HepG2 (cell line): ENCODE measurements around the gene ARAP1. TPM values are rescaled to one million over a fixed set of nuclear protein-coding genes. Genes with fewer than 3 reads are reported as not detected.

Experiments used
- HDAC1 ChIP-seq: sonication (generic); formaldehyde crosslinking; IDR thresholded peaks from 2 replicates; pipeline ENCODE4 v1.5.1; 2020; ENCODE audit warnings: mild to moderate bottlenecking, missing genetic modification reagents
- POLR2G ChIP-seq: fragments of 200-400 bp; formaldehyde crosslinking; IDR thresholded peaks from 2 replicates; pipeline ENCODE4 v1.6.1; 2018; ENCODE audit warnings: mild to moderate bottlenecking, low read depth, low read length, moderate library complexity
- RXRB ChIP-seq: IDR thresholded peaks from 2 replicates; pipeline ENCODE4 v1.6.1; 2016; ENCODE audit warnings: borderline replicate concordance, missing genetic modification reagents, missing compliant biosample characterization
- ZBTB7A ChIP-seq: sonication (generic); formaldehyde crosslinking; IDR thresholded peaks from 2 replicates; pipeline ENCODE4 v1.8.0; 2022; ENCODE audit warnings: mild to moderate bottlenecking, missing genetic modification reagents
- ZEB1 ChIP-seq: IDR thresholded peaks from 2 replicates; pipeline ENCODE4 v1.6.1; 2012; ENCODE audit warnings: mild to moderate bottlenecking, low read depth, inconsistent platforms; ENCODE audit not compliant: insufficient replicate concordance
- ZNF598 ChIP-seq: sonication (generic); formaldehyde crosslinking; IDR thresholded peaks from 2 replicates; pipeline ENCODE4 v1.5.1; 2020; ENCODE audit warnings: mild to moderate bottlenecking, missing genetic modification reagents, borderline replicate concordance
- ZNF788 ChIP-seq: sonication (generic); formaldehyde crosslinking; IDR thresholded peaks from 2 replicates; pipeline ENCODE4 v1.5.0; 2020; ENCODE audit warnings: mild to moderate bottlenecking, missing genetic modification reagents, borderline replicate concordance
- polyA plus RNA-seq, 8 experiments: library from polyadenylated mRNA; depleted of rRNA in 3 of 8; stranded (reverse) in 7 of 8; unstranded in 1 of 8; fragments of >200 nt; fragmentation: Illumina TruSeq in 4 of 8; extraction: Trizol in 4 of 8; gene quantifications; 2 replicates each; pipeline versions ENCODE4 v1.2.1 to v1.2.3, GENCODE V29; 2011 to 2016; ENCODE audit warnings: low read depth in 4 of 8, missing spikeins in 1 of 8, mixed read lengths in 1 of 8; ENCODE audit not compliant: insufficient read depth in 1 of 8
- total RNA-seq, 5 experiments: library from RNA; depleted of rRNA; stranded (reverse); fragments of >200 nt; fragmentation: Illumina TruSeq; extraction: Trizol; gene quantifications; 2 replicates each; pipeline ENCODE4 v1.2.3, GENCODE V29; 2016; ENCODE audit warnings: low read depth in 1 of 5
- TF ChIP-seq, protein P1 (sequence below), 2 experiments: IDR thresholded peaks; 2 replicates each; pipeline ENCODE4 v1.6.1; 2011 to 2012; ENCODE audit warnings: low read length in 2 of 2, borderline replicate concordance in 1 of 2, low read depth in 1 of 2, mild to moderate bottlenecking in 1 of 2, moderate library complexity in 1 of 2
- TF ChIP-seq, protein P2 (sequence below): sonication (generic); formaldehyde crosslinking; IDR thresholded peaks from 2 replicates; pipeline ENCODE4 v1.4.0; 2020; ENCODE audit warnings: missing genetic modification reagents, borderline replicate concordance
- TF ChIP-seq, protein P3 (sequence below): sonication (generic); formaldehyde crosslinking; IDR thresholded peaks from 2 replicates; pipeline ENCODE4 v1.4.0; 2020; ENCODE audit warnings: low read depth, mild to moderate bottlenecking, missing genetic modification reagents
- TF ChIP-seq, protein P4 (sequence below): IDR thresholded peaks from 2 replicates; pipeline ENCODE4 v1.6.1; 2016; ENCODE audit warnings: control low read depth

The ARAP1 gene
- total and polyA plus RNA-seq, 2 of the 13 experiments (the other 11 are each of a cell fraction or from before 2014, with no cell fraction given), result 43.2 to 55.5 TPM

DNA sequence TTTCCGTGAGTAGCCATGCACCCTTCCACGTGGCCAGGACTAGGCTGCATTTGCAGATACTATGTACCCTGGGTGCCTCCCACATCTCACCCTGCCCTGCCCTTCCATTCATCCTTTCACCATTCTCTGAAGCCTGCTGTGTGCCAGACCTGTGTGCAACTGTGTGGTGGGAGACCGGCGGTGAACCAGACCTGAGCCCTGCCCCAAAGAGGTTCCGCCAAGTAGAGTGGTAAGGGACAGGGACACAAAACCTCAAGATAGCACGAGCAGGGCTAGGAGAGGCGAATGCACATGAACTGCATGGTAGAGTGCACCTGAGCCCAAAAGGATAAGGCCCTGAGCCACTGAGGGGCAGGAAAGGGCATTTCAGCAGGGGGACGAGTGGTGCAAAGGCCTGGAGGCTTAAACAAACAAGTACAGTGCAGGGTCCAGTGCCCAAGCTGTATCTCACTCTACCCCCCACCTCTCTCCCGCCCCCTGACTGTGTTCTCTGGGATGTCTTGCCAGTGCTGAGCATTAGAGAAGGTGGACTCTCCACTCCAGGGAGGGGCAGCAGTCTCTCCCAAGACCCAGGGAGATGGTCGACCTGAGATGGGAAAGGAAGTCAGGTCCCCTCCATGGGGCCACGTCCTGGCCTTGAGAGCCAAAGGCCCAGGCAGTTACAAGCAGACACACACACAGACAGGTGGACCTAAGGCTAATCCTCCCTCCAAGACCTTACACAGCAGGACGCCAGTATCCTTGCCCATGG lies 14.1 kb upstream of the ARAP1 start (continued):
- TF ChIP-seq, protein P1, sequence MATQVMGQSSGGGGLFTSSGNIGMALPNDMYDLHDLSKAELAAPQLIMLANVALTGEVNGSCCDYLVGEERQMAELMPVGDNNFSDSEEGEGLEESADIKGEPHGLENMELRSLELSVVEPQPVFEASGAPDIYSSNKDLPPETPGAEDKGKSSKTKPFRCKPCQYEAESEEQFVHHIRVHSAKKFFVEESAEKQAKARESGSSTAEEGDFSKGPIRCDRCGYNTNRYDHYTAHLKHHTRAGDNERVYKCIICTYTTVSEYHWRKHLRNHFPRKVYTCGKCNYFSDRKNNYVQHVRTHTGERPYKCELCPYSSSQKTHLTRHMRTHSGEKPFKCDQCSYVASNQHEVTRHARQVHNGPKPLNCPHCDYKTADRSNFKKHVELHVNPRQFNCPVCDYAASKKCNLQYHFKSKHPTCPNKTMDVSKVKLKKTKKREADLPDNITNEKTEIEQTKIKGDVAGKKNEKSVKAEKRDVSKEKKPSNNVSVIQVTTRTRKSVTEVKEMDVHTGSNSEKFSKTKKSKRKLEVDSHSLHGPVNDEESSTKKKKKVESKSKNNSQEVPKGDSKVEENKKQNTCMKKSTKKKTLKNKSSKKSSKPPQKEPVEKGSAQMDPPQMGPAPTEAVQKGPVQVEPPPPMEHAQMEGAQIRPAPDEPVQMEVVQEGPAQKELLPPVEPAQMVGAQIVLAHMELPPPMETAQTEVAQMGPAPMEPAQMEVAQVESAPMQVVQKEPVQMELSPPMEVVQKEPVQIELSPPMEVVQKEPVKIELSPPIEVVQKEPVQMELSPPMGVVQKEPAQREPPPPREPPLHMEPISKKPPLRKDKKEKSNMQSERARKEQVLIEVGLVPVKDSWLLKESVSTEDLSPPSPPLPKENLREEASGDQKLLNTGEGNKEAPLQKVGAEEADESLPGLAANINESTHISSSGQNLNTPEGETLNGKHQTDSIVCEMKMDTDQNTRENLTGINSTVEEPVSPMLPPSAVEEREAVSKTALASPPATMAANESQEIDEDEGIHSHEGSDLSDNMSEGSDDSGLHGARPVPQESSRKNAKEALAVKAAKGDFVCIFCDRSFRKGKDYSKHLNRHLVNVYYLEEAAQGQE (IDR thresholded peaks at IDR 0.05; ENCODE audit: borderline replicate concordance in 1 of 2, low read depth in 1 of 2, low read length in 2 of 2), result no peak
- peak; percentile 45; the same call in 1 of the 2 replicates for TF ChIP-seq POLR2G
- TF ChIP-seq ZNF598 (CRISPR knock-in tag), result peak; percentile 71; the same call in 1 of the 2 replicates
- peak; percentile 77; the same call in 1 of the 2 replicates for TF ChIP-seq ZBTB7A (CRISPR knock-in tag)
- TF ChIP-seq, protein P2, sequence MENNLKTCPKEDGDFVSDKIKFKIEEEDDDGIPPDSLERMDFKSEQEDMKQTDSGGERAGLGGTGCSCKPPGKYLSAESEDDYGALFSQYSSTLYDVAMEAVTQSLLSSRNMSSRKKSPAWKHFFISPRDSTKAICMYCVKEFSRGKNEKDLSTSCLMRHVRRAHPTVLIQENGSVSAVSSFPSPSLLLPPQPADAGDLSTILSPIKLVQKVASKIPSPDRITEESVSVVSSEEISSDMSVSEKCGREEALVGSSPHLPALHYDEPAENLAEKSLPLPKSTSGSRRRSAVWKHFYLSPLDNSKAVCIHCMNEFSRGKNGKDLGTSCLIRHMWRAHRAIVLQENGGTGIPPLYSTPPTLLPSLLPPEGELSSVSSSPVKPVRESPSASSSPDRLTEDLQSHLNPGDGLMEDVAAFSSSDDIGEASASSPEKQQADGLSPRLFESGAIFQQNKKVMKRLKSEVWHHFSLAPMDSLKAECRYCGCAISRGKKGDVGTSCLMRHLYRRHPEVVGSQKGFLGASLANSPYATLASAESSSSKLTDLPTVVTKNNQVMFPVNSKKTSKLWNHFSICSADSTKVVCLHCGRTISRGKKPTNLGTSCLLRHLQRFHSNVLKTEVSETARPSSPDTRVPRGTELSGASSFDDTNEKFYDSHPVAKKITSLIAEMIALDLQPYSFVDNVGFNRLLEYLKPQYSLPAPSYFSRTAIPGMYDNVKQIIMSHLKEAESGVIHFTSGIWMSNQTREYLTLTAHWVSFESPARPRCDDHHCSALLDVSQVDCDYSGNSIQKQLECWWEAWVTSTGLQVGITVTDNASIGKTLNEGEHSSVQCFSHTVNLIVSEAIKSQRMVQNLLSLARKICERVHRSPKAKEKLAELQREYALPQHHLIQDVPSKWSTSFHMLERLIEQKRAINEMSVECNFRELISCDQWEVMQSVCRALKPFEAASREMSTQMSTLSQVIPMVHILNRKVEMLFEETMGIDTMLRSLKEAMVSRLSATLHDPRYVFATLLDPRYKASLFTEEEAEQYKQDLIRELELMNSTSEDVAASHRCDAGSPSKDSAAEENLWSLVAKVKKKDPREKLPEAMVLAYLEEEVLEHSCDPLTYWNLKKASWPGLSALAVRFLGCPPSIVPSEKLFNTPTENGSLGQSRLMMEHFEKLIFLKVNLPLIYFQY, result peak; percentile 67; the same call in 1 of the 2 replicates
- TF ChIP-seq RXRB (CRISPR knock-in tag), result peak; percentile 75
- peak; percentile 65; the same call in 1 of the 2 replicates for TF ChIP-seq ZNF788 (CRISPR knock-in tag)
- TF ChIP-seq HDAC1 (CRISPR knock-in tag), result peak; percentile 91
- TF ChIP-seq, protein P3, sequence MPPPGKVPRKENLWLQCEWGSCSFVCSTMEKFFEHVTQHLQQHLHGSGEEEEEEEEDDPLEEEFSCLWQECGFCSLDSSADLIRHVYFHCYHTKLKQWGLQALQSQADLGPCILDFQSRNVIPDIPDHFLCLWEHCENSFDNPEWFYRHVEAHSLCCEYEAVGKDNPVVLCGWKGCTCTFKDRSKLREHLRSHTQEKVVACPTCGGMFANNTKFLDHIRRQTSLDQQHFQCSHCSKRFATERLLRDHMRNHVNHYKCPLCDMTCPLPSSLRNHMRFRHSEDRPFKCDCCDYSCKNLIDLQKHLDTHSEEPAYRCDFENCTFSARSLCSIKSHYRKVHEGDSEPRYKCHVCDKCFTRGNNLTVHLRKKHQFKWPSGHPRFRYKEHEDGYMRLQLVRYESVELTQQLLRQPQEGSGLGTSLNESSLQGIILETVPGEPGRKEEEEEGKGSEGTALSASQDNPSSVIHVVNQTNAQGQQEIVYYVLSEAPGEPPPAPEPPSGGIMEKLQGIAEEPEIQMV, result 0 out of 2 replicates have a peak, but pooled peaks have one; percentile 48
- TF ChIP-seq, protein P4, sequence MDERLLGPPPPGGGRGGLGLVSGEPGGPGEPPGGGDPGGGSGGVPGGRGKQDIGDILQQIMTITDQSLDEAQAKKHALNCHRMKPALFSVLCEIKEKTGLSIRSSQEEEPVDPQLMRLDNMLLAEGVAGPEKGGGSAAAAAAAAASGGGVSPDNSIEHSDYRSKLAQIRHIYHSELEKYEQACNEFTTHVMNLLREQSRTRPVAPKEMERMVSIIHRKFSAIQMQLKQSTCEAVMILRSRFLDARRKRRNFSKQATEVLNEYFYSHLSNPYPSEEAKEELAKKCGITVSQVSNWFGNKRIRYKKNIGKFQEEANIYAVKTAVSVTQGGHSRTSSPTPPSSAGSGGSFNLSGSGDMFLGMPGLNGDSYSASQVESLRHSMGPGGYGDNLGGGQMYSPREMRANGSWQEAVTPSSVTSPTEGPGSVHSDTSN (CRISPR knock-in tag), result no peak
- TF ChIP-seq ZEB1, result peak; percentile 84
